LoVo (cell line): Measurements from ENCODE around the gene SOX12.
A peak's percentile ranks its signal among the peaks of the same experiment; 100 is the strongest.

Source experiments
- DNase-seq: peaks from one replicate; pipeline ENCODE4 v3.0.0-alpha.2; 2016; ENCODE audit warnings: low spot score

The SOX12 gene

DNA sequence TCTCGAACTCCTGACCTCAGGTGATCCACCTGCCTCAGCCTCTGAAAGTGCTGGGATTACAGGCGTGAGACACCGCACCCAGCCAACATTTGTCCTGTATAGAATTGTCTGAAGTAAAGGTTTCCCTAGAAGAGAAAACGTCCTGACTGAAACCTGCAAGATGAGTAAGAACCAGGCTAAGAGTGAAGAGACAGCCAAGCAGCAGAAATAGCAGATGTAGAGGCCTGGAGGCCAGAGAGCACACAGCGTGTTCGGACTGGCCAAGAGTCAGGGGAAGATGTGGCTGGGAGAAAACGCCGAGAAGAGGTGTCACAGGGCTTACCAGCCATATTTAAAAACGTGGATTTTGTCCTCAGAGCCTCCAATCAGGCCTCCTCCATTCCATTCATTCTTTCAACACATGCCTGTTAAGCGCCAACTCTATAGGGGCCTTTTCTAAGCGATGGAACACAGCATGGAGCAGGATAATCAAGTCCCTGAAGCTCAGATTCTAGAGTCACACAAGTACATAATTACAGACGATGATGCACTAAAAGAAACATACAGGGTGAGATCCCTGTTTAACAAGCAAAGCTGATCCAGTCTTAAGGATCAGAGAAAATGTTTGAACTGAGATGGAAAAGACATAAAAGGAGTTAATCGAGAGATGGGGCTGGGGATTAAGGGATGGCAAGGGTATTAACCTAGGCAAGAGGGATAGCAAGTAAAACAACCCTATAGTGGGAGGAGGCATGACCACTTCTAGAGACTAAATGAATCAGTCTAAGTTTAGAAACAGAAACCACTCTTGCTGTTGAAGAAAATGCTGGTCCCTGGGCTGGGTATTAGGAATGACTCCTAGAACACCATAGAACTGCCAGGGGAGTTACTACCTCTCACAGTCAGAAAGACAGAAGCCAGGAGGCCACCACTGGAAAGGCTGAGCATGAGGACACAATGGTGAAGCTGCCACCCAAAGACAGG lies 23.2 kb upstream of the SOX12 start:
- no peak for DNase-seq

DNA sequence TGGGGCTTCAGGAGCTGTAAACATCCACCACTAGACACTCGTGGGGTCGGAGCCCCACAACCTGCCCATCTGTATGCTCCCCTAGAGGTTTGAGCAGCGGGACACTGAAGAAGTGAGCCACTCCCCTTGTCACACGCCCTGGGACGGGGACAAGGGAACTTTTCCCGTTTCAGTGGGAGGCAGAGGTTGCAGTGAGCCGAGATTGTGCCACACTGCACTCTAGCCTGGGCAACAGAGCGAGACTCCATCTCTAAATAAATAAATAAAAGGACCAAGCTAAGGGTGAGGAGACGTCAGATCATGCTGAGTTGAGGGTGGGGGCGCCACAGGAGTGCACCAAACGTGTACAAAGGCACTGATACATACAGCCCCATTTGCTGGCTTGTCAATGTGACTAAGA lies 19.6 kb upstream of the SOX12 start:
- DNase-seq: no peak

DNA sequence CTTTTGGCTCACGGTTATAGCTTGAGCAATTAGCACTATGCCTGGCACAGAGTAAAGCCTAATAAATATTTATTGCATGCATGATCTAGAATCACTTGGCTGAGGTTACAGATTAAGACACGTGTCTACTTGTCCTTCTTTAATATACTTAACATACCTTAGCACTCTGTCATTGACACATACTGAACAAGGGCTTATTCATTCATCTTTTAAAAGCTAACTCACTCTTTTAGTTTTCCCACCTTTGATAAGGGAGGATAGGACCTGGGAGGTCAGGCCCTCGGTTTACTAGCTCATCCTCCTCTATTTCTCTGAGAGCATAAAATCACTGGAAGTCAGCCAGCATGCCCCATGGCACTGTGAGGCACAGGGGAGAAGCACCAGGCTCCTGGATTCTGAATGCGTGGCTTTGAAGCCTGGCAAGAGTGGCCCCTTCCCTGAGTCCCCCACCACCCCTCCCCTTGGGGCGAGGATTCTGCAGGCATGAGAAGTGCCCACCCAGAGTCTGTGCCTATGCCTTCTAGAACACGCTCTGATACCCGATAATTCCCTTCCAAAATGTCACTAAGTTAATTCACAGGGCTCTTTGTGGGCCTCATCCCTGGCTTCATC lies 16.8 kb upstream of the SOX12 start:
- DNase-seq: no peak

DNA sequence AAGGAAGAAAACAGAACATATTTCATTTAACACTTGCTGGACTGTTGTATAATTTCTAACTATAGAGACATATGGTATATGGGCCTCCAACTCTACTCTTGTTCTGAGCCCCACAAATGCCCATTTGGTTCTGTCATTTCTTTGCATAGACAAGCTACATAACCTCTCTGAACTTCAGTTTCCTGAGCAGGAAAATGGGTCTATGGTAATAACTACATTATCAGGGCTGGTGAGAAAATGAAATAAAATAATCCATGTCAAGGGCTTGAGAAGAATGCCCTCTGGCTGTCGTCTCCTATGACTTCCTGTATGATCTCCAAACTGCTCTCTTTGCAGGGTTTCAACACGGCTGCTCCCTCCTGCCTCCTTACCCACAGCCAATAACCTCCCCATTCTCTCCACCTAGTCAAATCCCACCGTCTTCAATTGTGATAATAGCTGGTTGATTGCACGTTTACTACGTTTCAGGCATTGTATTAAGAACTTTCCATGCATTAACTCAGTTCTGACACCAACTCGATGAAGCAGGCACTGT lies 16.0 kb upstream of the SOX12 start:
- no peak for DNase-seq

DNA sequence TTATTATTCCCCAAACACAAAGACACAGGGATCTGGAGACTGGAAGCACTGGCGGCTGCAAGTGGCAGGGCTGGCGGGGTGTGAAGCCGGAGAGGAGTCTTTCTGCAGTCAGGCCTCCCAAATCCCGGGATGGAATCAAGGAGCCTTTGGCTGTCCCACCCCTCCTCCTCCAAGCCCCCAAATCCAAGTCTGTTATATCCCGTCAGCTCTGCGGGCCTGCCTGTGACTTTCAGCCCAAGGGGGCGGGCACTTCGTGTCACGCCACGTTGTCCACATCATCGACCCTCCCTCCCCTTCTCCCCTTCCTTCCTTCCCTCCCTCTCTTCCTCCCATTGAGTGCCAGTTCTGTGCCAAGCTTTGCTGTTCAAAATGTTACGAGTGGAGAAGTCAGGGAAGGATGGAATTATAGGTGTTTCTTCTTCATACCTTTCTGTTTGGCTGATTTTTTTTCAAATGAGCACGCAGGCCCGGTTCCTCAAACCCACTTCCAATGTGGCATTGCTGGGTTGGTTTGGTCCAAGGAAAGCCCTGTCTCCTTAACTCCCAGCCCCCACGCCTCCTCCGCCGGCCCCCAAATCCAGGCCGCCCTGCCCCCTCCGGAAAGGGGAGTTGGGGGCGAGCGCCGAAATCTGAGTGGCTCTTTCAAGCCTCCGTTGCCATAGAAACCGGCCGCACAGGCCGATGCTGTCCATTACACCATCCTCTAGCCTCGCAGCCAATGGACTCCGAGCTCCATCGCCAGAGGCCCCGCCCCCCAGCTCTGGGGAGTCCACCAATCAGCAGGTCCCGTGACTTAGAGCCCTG lies 15.3 kb upstream of the SOX12 start:
- no peak for DNase-seq

DNA sequence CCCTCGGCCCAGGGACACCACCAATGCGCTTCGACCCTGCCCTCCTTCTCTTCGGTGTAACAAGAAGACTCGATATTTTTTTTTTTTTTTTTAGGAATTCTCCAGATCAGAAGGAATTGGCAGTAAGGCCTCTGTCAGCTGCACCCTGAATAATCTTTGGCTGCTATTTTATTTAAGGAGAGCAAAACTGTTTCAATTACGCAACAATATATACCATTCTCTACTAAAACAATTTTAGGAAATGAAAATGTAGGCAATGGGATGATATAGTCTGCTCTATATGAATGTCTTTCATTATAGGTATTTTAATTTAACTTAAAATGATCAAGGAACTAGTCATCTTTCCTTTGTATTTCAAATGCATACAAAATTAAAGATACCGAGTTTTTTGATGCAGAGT lies 14.7 kb upstream of the SOX12 start:
- DNase-seq: no peak

DNA sequence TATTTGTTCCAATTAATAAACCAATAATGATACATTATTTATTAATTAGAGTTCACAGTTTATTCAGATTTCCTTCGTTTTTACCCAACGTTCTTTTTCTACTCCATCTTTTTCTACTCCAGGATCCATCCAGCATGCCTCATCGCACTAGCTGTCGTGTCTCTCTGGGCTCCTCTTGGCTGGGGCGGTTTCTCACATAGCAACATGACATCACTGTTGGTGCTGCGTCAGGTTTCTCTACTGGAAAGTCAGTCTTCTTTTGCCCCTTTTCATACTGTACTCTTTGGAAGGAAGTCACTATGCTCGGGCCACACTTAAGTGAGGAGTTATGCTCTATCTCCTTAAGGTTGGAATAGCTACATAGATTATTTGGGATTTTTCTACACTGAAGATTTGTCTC lies 13.7 kb upstream of the SOX12 start:
- no peak for DNase-seq

DNA sequence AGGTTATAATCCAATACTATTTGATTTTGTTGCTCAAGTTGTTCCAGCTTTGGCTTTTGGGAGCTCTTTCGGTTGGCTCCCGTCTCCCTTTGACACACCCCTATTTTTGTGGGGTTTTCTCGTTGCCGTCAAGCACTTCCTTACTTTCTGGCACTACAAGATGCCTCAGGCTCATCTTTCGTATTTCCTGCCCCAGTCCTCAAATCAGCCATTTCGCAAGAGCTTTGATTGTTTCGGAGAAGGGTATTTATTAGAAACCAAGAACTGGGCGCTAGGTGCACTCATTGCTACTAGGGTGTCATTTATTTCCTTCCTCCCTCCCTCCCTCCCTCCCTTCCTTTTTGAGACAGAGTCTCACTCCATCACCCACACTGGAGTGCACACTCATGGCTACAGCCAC lies 13.3 kb upstream of the SOX12 start:
- no peak for DNase-seq

DNA sequence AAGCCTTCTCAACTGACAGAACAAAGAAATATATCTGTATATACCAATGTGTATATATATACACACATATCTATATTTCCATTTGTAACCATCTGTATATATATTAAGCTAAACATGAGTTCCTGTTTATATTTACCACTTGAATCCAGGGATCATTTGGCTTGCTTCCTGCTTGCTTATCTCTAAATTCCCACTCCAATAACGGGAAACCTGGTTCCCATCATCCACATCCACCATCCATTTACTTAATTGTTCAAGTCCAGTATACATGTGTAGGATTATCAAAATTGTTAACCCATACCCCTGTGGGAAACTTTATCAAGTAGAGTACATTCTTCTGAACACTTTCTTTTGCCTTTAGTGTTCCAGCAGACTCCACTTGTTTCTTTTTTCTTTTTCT lies 12.5 kb upstream of the SOX12 start:
- DNase-seq: no peak

DNA sequence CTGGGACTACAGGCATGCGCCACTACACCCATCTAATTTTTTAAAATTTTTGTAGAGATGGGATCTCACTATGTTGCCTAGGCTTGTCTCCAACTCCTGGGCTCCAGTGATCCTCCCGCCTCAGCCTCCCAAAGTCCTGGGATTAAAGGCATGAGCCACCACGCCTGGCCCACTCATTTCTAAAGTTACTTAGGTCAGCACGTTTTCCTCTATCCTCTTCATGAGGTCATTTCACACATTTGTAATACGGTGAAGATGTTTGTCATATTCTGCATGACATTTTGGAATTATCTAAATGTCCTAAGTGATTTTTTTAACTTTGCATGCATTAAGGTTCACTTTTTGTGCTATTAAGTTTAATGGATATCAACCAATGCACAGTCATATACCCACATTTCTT lies 11.9 kb upstream of the SOX12 start:
- no peak for DNase-seq

DNA sequence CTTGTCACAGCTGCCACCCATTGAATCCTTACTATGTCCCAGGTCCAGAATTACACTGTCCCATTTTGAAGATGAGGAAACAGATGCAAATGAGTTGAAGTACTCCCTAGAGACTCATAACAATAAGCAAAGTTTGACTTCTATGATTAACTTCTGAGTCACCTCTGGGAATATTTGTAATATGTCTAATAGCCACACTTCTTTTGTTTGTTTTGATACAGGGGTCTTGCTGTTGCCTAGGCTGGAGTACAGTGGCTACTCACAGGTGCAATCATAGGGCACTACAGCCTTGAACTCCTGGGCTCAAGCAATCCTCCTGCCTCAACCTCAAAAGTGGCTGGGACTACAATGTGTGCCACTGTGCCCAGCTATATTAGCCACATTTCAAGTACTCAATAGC lies 11.4 kb upstream of the SOX12 start:
- DNase-seq: no peak

DNA sequence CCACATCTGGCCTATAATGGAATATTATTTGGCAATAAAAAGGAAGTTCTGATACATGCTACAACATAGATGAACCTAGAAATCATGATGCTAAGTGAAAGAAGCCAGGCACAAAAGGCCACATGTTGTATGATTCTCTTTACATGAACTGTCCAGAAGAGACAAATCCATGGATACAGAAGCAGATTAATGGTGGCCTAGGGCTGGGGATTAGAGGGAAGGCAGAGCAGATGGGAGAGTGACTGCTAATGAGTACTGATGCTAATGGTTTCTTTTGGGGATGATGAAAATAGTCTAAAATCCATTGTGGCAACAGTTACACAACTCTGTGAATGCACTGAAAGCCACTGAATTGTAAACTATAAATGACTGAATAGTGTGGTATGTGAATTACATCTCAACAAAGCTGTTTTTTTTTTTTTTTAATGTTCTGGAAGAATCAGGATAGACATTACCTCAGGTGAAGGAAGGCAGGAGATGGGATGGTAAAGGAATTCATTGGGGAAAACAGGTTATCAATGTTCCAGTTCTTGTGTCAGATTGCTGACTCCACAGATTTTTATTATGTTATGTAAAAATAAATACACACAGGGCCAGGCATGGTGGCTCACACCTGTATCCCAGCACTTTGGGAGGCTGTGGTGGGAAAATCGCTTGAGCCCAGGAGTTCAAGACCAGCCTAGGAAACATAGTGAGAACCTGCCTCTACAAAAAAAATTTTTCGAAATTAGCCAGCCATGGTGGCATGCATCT lies 8.9 kb upstream of the SOX12 start:
- DNase-seq: no peak

DNA sequence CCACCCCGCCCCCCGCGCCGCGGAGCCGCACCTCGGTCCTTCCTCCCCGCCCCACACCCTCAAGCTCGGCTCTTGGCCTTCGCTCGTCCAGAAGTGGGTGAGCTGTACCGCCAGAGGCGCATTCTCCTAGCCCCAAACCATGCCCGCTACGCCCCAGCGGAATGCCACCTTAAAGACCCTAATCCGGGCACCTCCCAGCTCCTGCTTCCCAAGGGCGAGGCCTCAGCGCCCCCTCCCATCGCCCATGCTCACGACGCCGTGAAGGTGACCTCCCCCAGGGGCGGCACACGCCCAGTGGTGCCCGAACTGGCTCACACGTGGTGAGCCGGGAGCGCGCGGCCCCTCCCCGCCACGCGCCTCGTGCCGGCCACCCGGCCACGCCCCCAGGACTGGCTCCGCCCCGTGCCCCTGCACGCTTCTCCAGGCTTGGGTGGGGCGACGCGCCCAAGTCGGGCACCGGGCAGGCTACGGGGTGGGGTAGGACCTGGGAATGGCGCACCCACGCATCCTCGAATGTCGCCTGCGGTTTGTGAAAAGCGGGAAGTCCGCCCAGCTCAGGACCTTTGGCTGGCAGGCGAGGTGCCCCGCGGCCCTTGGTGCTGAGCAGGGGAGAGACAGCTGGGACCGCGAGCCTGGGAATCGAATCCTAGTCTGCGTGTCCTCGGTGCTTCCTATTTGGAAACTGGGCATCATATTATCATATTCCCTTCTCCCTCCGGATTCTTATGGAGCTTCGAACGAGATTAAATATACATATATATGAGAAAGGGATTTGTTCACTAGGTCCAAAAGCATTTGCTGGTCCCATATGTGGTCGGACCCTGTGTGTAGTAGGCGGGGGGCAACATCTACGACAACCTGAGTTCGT lies 941 bp upstream of the SOX12 start:
- DNase-seq: peak; percentile 91

DNA sequence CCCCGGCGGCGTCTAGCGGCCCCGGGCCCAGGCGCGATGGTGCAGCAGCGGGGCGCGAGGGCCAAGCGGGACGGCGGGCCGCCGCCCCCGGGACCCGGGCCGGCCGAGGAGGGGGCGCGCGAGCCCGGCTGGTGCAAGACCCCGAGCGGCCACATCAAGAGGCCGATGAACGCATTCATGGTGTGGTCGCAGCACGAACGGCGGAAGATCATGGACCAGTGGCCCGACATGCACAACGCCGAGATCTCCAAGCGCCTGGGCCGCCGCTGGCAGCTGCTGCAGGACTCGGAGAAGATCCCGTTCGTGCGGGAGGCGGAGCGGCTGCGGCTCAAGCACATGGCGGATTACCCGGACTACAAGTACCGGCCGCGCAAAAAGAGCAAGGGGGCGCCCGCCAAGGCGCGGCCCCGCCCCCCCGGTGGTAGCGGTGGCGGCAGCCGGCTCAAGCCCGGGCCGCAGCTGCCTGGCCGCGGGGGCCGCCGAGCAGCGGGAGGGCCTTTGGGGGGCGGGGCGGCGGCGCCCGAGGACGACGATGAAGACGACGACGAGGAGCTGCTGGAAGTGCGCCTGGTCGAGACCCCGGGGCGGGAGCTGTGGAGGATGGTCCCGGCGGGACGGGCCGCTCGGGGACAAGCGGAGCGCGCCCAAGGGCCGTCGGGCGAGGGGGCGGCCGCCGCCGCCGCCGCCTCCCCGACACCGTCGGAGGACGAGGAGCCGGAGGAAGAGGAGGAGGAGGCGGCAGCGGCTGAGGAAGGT lies 715 bp downstream of the SOX12 start:
- DNase-seq: peak; percentile 23

DNA sequence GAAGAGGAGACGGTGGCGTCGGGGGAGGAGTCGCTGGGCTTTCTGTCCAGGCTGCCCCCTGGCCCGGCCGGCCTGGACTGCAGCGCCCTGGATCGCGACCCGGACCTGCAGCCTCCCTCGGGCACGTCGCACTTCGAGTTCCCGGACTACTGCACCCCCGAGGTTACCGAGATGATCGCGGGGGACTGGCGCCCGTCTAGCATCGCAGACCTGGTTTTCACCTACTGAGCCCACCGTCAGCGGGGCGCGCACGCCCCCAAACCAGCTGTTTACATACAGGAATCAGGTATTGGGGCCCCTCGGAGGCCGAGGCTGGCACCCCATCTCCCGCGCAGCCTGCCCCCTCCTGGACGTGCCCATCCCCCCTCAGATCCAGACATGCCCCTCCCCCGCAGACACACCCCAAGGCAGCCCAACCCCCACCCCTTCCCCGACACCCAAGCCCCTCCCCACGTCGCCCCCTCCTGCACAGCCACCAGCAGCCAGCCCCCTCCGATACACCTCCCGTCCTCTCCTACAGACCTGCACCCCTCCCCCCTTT lies 1.4 kb downstream of the SOX12 start:
- DNase-seq: no peak

DNA sequence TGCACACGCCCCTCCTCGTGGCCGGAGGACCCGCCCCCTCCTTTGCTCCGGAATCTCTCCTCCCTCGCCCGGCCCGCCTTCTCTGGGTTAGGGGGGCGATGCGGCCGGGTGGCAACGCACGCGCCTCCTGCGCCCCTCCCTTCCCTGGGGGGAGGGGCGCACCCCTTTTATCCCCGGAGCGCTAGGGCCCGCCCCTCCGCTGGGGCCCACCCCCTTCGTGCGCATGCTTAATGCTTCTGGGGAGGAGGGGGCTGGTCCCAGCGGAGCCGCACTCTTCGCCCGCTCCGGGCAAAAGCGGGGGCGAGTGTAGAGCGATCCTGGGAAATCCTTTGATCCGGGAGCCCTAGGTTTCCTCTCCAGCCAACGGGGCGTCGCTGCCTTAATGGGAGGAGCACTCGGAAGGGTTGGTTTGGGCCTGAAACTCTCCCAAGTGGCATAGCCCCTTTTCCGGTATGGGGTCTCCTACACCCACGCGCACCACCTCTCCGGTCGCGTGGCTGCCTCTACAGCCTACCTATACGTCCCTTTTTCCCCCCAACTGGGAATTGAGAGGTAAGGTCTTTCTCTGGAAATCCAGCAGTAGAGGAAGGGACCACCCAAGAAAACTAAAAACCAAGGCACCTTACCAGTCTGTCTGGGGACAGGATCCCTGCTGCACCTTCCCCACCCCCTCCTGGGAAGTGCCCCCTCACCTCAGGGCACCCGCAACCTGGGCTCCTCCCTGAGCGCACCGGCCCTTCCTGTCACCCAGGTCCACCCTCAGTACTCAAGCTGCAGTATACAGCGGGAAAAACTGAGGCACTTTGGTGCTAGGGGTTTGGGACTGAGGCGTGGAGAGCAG lies 2.1 kb downstream of the SOX12 start:
- DNase-seq: no peak

DNA sequence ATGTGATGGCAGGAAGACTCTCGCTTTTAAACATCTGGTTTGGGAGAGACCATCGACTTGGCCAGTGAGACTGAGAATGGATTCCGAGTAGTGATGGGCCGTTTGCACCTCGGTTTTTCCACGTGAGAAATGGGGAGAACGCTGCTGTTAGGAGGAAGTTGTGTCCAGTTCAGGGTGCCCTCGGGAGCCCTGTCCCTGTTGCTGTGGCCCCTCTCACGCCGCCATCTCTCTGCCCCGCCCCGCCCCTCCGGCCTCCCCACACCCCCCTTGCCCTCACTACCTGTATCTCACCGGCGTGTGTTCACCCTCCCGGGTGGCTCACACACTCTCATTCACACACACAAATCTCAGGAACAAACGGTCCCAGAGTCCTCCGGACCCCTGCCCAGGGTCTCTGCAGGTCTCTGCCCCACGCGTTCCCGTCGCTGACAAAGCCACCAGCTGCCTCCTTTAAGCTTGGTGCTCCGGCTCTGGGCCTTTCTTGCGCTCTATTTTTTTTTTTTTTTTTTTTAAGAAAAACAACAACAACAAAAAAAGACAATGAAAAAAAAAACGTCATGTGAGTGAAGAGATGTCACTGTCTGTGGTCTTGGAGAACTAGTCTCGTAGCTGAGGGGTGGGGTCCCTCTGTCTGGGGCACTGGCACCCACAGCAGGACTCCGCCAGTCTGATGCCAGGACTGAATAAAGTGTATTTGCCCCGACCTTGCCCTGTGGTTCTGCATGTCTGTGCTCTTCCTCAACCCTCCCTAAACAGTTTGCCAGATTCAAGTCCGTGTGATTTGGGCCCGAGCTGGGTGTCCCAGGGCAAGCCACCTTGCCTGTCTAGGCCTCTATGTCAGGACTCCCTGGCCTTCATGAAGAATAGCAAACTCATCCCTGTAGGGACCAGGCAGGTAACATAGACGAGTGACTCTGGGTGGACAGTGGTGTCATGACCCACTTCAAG lies 2.9 kb downstream of the SOX12 start:
- no peak for DNase-seq
